CD4-positive, alpha-beta T cell treated with Interleukin-15 for 1 hour (primary cell): ENCODE measurements around the gene ADAMTS14.
"Not testable (repeated sequence)": the region's sequence is repeated elsewhere in the genome, so short reads cannot be mapped to it uniquely, and the experiment has no call there.

Source experiments
- DNase-seq: peaks from one replicate; pipeline ENCODE4 v3.0.0-alpha.2; 2020

ADAMTS14 gene

DNA sequence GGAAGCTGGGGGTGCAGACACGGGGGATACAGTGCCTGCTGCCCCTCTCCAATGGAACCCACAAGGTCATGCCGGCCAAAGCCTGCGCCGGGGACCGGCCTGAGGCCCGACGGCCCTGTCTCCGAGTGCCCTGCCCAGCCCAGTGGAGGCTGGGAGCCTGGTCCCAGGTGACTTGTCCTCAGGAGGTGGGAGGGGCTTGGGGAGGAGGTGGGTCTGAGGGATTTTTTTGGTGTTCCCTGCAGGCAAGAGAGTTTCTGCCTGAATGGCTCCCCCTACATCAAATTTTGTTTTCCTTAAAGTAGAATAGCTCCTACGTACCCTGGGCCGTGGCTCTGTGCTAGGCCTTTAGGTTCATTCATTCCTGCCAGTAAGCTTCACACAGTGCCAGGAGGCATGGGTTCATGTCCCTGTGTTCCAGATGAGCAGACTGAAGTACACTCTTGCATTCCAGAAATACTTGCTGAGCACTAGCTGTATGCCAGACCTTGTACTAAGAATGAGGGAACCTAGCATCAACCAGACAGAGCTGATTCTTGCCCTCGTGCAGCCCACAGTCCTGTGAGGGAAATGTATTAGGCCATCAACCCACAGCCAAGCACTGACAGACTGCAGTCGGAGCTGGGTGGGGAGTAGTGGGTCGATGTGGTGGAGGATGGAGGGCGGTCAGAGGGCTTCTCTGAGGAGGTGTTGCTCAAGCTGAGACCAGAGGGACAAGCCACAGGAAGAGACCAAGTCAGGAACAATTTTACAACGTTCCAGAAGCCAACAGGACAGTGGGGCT, 81.7 kb downstream of the ADAMTS14 start:
- no peak for DNase-seq

DNA sequence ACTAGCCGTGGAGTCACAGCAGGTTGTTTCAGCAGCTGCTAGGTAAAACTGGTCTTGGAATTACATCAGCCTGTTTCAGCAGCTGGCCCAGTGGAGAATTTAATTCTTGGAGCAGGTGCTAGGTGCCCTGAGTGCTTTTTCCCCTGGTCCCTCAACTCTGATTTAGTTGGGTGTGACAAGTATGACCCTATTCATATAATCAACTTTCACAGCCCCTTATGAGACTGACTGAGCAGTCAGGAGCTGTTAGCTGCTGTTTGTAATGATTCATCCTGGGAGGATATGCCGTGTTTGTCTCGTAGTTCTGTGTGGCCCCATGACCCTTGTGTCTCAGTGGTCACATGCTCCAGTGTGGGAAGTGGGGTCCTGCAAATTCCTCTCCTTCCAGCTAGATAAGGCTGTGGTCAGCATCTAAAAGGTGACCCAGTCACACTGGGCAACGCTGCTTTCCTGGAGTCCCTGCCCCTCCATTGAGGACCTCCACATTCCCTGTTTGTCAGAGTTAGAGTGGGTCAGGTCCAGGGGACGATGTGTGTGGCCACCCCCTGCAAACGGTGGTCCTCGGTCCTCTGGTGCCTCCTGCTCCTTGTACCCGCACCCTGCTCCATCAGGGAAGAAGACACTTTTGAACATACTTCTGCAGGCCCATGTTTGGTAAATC, 84.5 kb downstream of the ADAMTS14 start:
- no peak for DNase-seq

DNA sequence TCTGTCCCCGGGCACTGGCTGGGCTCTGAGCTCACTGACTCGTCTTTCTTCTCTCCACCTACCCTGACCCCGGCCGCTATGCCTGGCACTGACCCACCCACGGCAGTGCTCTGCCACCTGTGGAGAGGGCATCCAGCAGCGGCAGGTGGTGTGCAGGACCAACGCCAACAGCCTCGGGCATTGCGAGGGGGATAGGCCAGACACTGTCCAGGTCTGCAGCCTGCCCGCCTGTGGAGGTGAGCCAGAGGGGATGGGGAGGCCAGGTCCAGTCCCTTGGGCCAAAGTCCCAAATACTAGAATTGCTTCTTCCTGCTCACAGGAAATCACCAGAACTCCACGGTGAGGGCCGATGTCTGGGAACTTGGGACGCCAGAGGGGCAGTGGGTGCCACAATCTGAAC, 85.5 kb downstream of the ADAMTS14 start:
- no peak for DNase-seq

DNA sequence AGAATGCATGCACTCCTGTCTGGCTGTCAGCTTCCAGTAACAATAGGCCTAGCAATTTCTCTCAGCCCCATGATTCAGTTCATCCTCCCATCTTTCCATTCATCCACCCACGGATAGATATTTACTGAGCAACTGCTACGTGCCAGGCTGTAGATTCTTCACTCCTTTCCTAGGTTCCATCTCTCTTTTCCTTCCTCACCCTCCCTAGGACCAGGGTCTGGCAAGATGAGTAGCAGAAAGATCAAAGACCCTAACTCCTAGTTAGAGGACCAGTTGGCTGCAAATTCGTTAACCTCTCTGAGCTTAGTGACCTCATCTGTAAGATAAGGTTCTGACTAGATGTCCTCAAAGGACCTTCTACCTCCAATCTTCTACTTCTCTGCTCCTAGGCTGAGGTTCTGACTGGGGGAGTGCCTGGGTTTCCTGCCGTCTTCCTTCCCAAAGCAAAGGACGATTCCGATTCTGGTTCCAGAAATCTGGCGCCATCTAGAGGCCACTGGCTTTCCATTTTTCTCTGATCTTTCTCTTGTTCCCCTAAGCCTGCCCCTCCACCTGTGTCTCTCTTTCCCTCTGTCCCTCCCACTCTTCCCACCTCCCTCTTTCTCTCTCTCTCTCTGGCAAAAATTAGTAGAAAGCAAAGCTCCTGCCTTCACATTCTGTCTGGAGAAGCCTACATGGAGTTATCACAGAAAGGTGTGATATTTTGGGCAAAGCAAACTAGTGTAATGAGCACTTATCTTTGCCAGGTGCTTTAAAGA, 86.6 kb downstream of the ADAMTS14 start:
- DNase-seq, result peak; percentile 57

DNA sequence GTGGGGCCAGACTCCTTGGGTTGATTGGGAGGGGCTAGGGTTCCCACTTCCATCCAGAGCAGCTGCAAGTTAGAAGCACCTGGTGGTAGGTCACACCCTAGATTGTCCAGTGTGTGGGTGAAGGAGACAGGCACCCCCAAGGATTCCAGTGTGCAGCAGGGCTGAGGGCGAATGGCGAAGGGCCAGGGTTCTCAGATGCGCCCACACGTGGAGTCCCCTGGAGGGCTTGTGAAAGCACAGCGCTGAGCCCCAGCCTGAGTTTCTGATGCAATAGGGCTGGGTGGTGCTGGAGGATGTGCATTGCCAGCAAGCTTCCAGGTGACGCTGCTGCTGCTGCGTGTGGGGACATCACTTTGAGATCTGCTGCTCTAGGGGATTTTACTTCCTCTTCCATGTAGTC, 87.5 kb downstream of the ADAMTS14 start:
- no peak for DNase-seq

DNA sequence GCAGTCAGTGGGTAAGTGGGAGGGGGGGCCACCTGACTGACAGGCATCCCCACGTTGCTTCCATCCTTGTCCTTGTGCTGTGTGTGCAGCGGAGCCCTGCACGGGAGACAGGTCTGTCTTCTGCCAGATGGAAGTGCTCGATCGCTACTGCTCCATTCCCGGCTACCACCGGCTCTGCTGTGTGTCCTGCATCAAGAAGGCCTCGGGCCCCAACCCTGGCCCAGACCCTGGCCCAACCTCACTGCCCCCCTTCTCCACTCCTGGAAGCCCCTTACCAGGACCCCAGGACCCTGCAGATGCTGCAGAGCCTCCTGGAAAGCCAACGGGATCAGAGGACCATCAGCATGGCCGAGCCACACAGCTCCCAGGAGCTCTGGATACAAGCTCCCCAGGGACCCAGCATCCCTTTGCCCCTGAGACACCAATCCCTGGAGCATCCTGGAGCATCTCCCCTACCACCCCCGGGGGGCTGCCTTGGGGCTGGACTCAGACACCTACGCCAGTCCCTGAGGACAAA, 88.0 kb downstream of the ADAMTS14 start:
- no peak for DNase-seq

DNA sequence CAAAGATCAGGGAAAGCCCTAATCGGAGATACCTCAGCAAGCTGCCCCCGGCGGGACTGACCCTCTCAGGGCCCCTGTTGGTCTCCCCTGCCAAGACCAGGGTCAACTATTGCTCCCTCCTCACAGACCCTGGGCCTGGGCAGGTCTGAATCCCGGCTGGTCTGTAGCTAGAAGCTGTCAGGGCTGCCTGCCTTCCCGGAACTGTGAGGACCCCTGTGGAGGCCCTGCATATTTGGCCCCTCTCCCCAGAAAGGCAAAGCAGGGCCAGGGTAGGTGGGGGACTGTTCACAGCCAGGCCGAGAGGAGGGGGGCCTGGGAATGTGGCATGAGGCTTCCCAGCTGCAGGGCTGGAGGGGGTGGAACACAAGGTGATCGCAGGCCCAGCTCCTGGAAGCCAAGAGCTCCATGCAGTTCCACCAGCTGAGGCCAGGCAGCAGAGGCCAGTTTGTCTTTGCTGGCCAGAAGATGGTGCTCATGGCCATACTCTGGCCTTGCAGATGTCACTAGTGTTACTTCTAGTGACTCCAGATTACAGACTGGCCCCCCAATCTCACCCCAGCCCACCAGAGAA, 88.8 kb downstream of the ADAMTS14 start:
- no peak for DNase-seq

DNA sequence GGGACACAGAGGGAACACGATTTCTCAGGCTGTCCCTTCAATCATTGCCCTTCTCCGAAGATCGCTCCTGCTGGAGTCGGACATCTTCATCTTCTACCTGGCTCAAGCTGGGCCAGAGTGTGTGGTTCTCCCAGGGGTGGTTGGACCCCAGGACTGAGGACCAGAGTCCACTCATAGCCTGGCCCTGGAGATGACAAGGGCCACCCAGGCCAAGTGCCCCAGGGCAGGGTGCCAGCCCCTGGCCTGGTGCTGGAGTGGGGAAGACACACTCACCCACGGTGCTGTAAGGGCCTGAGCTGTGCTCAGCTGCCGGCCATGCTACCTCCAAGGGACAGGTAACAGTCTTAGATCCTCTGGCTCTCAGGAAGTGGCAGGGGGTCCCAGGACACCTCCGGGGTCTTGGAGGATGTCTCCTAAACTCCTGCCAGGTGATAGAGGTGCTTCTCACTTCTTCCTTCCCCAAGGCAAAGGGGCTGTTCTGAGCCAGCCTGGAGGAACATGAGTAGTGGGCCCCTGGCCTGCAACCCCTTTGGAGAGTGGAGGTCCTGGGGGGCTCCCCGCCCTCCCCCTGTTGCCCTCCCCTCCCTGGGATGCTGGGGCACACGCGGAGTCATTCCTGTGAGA, 89.5 kb downstream of the ADAMTS14 start:
- no peak for DNase-seq

DNA sequence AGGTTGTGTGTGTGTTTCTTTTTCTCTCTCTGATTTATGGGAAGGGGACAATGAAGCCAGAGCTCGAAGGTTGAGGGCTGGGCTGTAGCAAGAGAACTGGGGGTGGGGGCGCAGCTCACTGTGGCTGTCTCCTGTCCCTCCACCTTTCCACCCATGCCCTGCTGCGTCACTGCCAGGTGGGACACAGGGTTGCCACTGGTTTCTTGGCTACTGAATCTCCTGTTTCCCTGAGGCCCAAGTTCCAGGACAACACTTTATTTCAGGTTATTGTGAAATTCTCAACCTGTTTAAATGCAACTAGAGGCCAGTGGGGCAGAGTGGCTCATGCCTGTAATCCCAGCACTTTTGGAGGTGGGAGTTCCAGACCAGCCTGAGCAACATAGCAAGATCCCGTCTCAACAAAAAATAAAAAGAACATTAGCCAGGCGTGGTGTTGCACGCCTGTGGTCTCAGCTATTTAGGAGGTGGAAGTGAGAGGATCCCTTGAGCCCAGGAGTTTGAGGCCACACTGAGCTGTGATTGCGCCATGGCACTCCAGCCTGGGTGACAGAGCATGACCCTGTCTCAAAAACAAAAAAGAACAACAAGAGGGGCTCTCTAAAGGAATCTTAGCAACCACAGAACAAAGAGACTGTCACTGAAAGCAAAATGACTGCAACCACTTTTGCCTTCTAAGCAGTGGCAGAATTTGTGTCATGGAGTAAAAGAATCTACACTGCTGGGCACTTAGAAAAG, 90.3 kb downstream of the ADAMTS14 start:
- DNase-seq, result no peak

DNA sequence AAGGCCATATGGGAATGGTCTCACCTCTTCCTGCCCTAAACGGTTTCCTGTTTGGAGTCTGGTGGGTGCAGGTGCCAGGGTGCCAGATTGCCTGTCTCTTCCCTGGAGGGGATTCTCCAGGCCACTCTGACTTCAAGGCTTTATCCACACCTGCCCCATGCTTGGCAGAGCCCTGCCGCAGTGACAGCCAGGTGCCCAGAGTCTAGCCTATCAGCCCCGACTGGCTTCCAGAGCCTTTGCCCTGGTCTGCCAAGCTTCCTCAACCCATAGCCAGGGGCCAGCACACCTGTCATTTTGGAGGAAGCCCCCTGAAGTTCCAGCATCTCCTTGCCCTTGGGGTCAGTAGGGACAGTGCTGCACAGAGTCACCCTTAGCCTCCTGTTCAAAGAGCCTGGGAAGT, 91.3 kb downstream of the ADAMTS14 start:
- DNase-seq, result no peak

DNA sequence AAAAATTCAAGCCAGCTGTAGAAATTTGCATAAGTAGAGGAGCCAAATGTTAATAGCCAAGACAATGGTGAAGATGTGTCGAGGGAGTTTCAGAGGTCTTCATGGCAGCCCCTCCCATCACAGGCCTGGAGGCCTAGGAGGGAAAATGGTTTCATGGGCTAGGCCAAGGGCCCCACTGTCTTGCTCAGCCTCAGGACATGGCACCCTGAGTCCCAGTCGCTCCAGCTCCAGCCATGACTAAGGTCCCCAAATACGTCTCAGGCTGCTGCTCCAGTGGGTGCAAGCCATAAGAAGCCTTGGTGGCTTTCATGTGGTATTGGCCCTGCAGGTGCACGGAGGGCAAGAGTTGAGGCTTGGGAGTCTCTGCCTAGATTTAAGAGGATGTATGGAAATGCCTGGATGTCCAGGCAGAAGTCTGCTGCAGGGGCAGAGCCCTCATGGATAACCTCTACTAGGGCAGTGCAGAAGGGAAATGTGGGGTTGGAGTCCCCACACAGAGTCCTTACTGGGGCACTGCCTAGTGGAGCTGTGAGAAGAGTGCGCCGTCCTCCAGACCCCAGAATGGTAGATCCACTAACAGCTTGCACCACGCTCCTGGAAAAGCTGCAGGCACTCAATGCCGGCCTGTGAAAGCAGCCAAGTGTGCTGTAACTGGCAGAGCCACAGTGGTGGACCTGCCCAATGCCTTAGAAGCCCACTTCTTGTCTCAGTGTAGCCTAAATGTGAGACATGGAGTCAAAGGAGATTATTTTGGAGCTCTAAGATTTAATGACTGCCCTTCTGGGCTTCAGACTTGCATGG, 93.7 kb downstream of the ADAMTS14 start:
- no peak for DNase-seq

DNA sequence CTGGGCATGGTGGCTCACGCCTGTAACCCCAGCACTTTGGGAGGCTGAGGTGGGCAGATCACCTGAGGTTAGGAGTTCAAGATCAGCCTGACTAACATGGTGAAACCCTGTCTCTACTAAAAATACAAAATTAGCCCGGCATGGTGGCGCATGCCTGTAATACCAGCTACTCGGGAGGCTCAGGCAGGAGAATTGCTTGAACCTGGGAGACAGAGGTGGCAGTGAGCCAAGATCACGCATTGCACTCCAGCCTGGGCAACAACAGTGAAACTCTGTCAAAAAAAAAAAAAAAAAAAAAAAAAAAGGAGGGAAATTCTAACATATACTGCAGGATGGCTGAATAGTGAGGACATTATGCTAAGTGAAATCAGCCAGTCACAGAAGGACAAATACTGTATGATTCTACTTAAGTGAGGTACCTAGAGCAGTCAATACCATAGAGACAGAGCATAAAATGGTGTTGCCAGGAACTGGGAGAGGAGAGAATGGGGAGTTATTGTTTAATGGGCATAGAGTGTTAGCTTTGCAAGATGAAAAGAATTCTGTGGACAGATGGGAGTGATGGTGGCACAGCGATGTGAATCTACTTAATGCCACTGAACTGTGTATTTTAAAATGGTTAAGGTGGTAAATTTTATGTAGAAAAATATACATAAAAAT, 95.8 kb downstream of the ADAMTS14 start:
- not testable (repeated sequence) for DNase-seq

DNA sequence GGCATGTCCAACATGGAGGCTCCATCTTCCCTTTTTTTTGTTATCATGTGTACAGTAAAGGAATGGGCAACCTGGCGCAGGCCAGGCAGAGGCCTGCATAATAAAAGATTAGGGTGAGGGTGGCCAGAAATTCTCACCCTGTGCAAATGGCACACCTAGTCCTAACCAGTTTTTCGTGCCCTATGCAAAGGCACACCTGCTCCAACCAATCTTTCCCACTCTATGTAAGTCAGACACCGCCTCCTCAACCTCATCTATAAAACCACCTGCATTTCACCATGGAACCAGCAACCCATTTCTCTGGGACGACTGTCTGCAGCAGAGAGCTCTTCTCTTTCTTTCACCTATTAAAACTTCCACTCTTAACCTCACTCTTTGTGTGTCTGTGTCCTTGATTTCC, 96.8 kb downstream of the ADAMTS14 start:
- no peak for DNase-seq

DNA sequence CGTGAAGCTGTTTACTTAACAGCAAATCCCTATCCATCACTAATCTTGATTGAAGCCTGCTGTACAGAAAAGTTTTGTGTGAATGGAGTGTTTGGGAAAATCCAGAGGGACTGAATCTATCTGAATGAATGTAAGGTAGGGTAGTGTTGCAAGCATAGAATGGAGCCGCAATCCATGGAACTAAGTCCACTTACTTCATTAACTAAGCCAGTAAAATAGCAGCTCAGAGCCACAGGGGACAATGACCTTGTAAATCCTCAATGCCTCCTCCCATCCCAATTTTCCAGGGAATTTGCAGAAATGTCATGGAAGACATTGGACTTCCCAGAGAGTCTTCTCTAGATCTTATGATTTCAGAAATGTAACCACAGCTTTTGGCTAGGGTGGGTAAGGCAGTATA, 97.7 kb downstream of the ADAMTS14 start:
- no peak for DNase-seq

DNA sequence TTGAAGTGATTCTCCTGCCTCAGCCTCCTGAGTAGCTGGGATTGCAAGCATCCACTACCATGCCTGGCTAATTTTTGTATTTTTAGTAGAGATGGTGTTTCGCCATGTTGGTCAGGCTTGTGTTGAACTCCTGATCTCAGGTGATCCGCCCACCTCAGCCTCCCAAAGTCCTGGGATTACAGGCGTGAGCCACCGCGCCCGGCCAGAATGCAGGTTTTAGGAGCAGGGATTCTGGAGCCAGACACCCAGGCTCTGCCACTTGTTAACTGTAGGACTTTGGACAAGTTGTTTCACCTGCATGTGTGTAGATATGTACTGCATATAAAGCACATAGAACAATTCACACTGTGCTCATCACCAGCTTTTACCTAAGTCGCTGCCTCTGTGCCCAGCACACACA, 98.2 kb downstream of the ADAMTS14 start:
- not testable (repeated sequence) for DNase-seq

DNA sequence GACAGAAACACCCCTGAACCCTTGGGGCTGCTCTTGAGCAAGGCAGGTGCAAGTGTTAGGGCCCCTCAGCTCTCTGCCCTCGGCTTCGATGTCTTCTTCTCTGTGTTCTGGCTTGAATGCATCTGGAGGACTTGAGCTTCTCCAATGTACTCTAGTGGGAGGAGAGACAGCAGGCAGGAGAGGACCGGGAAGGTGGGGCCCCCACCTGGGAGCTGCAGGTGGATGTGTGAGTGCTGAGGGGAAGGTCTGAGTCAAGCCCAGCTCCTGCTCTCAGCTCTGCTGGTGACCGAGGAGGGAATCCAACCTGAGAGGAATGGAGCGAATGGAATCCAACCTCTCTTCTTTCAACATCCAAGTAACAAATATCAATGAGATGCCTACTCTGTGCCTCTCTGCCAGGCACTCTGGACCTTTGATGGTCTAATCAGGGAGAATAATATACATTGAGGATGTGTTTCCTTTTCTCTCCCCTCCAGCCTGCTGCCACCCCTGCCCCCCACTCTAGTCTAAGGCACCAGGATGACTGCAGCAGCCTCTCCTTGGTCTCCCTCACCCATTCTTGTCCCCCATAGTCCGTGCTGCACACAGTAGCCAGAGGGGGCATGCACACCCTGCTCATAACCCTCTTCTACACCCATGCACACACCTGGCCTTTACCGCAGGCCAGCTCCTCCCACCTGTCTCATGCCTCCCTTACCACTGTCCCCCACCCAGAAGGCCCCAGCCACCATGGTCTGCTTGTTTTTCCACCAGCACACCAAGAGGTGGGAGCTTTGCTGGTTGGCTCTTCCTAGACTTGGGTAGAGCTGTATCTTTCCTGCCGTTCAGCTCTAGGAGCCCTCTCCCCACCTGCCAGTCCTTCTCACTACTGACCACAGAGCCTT, 99.2 kb downstream of the ADAMTS14 start:
- no peak for DNase-seq

DNA sequence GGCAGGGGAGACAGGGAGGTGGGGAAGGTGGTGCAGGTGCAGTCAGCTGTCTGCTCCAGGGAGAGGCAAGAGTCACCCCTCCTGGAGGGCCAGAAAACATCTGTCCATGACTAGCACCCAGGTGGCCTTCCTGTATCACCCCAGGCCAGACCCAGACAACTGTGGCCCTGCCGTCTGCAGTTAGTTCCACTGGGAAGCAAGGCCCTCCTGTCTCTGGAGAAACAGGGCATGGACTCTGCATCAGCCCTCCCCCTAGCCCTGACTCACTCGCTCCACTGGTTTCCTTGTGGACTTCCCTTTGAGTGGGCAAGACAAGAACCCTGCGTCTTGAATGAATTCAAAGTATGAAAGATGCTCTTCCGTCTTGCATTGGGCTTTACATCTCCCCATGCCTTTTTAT, 100.3 kb downstream of the ADAMTS14 start:
- no peak for DNase-seq

DNA sequence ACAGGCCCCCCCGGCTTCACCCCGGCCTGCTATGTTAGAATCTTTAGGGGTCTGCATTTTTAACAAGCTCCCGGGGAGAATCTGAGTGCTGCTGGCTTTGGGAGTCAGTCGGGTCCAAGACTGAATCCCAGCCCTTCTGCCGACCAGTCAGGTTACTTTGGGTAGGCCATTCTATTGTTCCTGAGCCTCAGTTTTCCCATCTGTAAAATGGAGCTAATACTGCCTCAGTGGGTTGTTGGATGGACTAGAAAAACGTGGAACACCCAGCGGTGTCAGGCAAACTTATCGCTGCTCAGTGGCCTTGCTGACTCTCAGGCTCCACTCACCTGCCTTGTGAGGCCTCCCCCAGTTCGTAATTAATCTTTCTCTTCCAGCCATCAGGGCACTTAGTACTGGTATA, 101.2 kb downstream of the ADAMTS14 start:
- no peak for DNase-seq

DNA sequence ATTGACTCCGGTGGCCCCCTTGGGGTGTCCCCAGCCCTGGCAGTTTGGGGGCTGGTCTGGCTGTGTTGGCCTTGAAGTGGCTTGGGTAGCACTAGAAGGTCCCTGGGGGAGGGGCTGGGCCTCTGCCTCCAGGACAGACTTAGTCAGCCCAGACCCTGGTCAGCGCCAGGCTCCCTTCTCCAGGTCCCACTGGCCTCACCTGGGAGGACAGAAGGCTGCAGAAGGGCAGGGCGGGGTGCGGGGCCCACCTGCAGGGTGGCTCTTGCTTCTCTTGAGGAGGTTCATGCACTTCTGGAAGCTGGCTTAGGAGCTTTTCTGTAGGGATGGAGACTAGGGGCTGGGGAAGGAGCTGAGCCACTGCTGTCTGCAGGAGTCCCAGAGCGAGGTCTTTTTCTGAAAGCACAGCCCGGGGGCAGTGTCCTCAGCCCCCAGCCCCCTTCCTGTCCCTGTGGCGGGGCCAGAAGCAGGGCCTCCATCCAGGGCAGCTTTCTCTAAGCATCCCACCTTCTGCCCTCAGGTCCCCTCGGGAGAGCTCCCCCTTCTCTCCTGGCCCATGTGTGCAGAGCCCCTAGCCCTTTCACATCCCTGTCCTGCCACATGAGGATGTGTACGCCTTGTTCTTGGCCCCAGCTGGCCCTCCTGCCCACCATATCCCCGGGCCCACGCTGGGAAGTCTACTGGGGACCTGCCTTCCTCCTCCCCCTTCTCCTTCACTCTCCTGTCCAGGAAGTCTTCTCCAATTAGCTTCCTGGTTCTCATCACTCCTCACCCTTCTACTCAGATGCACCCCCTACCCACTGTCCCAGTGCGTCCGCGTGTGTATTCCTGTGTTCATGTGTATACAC, 101.9 kb downstream of the ADAMTS14 start:
- DNase-seq, result no peak
